Cardiac fibroblast (primary cell): Measurements from ENCODE around the gene FBXO45.

ENCODE experiments used
- DNase-seq, 2 donors: peaks; one replicate each; pipeline versions ENCODE4 v3.0.0 to v3.0.0-alpha.2; 2010; ENCODE audit warnings: low read depth in 2 of 2
- H3K4me3 ChIP-seq, 2 donors: replicated peaks in 1 of 2; 1 replicate in 1 of 2; 2 replicates in 1 of 2; pipeline ENCODE4 v1.5.1; 2011; ENCODE audit warnings: low read depth in 2 of 2, low read length in 2 of 2, mild to moderate bottlenecking in 2 of 2, moderate library complexity in 1 of 2
- TF ChIP-seq, protein P1 (sequence below): IDR thresholded peaks from one replicate; pipeline ENCODE4 v1.5.1; 2011; ENCODE audit warnings: low read depth, mild to moderate bottlenecking, low read length, inconsistent platforms

The FBXO45 gene

GRCh38 chr3:196528639-196529233 lies 39.7 kb upstream of the FBXO45 start:
- peak; percentile 55 to 76 for DNase-seq
- TF ChIP-seq, protein P1, sequence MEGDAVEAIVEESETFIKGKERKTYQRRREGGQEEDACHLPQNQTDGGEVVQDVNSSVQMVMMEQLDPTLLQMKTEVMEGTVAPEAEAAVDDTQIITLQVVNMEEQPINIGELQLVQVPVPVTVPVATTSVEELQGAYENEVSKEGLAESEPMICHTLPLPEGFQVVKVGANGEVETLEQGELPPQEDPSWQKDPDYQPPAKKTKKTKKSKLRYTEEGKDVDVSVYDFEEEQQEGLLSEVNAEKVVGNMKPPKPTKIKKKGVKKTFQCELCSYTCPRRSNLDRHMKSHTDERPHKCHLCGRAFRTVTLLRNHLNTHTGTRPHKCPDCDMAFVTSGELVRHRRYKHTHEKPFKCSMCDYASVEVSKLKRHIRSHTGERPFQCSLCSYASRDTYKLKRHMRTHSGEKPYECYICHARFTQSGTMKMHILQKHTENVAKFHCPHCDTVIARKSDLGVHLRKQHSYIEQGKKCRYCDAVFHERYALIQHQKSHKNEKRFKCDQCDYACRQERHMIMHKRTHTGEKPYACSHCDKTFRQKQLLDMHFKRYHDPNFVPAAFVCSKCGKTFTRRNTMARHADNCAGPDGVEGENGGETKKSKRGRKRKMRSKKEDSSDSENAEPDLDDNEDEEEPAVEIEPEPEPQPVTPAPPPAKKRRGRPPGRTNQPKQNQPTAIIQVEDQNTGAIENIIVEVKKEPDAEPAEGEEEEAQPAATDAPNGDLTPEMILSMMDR, result peak; percentile 28
- peak overlapping the region; percentile 40 to 42 for H3K4me3 ChIP-seq

GRCh38 chr3:196531418-196531817 lies 37.0 kb upstream of the FBXO45 start:
- H3K4me3 ChIP-seq, result no peak overlapping the region
- TF ChIP-seq, protein P1, result no peak
- DNase-seq, result no peak

DNA sequence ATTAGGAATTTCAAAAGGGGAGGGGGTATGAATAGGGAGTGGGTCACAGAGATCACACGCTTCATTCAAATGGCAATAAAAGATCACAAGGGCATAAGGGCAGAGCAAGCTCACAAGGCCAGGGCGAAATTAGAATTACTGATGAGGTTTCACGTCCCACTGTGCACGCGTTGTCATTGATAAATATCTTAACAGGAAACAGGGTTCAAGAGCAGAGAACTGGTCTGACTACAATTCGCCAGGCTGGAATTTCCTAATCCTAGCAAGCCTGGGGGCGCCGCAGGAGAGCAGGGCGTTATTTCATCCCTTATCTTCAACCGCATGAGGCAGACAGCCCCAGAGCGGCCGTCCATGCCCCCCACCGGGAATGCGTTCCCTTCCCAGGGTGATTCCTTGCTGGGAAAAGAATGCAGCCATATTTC lies 35.2 kb upstream of the FBXO45 start:
- TF ChIP-seq, protein P1, result no peak
- no peak overlapping the region for H3K4me3 ChIP-seq
- DNase-seq, result peak in 1 of 2 donors; percentile 39

DNA sequence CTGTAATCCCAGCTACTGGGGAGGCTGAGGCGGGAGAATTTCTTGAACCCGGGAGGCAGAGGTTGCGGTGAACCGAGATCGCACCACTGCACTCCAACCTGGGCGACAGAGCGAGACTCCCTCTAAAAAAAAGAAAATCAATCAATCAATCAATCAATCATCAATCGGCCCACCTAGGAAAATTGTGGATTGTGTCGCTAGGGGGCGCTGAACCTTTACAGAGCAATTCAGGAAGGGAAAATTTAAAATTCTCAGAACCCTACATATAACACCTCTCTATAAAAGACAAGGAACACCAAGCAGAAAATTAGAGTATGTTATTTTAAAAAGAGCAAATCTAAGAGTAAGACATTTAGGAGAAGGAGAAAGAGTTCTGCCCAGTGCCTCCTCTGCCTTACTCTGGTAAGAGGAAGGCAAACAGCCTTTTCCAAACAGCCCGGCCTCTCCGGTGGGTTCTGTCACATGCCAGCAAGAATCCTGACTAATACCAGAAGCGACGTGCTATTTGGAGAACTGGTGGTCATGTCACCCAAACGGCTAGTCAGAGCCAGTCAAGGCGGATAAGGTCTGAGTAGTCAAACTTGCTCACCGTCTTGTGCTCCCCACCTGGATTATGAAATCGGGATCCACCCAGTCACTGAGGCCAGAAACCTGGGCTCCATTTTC lies 31.0 kb upstream of the FBXO45 start:
- H3K4me3 ChIP-seq, result no peak overlapping the region
- TF ChIP-seq, protein P1, result peak; percentile 58
- peak; percentile 21 to 68 for DNase-seq

DNA sequence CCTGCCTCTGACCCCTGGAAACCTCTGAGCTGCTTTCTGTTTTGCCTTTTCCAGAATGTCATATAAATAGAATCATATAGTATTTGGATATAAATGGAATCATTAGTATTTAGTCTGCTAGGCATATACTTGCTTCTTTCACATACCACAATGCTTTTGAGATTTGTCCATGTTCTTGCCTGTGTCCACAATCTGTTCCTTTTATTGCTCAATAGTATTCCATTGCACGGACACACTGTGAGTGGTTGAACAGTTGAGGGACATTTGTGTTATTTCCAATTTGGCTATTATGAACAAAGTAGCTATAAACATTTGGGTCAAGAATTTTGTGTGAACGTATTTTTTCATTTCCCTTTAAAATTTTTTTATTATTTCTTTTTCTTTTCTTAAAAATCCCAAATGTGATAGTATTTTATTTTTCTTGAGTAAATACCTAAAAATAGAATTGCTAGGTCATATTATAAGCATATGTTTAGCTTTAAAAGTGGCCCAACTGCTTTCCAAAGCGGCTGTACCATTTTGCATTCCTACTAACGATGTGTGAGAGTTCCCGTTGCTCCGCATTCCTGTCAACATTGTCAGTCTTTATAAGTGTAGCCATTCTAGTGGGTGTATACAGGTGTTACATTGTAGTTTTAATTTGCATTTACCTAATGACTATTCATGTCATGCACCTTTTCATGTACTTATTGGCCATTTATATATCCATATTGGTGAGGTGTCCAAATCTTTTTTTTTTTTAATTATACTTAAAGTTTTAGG lies 26.6 kb upstream of the FBXO45 start:
- H3K4me3 ChIP-seq, result no peak overlapping the region
- TF ChIP-seq, protein P1, result no peak
- DNase-seq, result no peak

GRCh38 chr3:196544491-196544992 lies 23.9 kb upstream of the FBXO45 start:
- TF ChIP-seq, protein P1, result no peak

More at GRCh38 chr3:196544491-196544992, 23.9 kb upstream of the FBXO45 start:
- H3K4me3 ChIP-seq, result no peak overlapping the region
- no peak for DNase-seq
